GM18861 (cell line): ENCODE results near the gene SERPINB7.

Experiments
- ATAC-seq: cut with Tn5 transposase; IDR thresholded peaks from one replicate; pipeline ENCODE4 v1.9.1; 2021; ENCODE audit not compliant: unreplicated experiment

Gene SERPINB7

DNA sequence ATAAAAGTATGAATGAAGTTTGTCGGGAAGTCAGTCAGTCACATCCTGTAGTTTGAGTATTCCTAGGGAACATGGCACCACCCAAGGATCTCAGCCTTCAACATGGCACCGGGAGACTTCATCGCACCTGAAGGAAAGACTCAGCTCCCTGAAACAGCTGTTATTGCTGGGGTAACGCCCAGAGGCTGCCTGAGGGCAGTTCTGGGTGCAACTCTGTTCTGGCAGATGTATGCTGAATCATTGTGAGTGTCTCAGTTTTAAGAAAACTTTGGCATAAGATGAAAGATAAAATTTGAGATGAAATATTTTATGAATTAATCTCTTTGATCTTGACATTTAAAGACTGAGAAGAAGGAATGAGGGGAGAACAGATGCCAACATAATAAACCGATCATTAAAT is 62.4 kb downstream of the SERPINB7 start:
- ATAC-seq: no peak

- ATAC-seq: peak; percentile 47
Observed at GRCh38 chr18:63843008-63843407, 67.8 kb downstream of the SERPINB7 start.

DNA sequence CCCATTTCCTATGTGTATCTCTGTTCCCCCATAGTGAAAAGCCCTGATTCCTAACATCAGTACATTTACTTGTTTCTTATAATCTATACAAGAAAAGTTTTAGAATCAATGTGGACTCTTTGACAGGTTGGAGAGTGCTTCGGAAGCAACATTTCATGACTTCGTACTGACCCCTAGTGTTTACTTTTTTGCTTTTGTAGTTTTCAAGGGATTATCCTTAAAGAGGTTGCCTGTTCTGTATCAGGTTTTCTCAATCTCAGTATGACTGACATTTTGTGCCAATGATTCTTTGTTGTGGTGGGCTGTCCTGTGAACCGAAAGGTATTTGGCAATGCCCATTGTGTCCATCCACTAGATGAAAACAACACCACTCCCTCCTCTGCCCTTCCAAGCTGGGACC is 69.0 kb downstream of the SERPINB7 start:
- no peak for ATAC-seq

- no peak for ATAC-seq
Observed at GRCh38 chr18:63848159-63848558, 72.9 kb downstream of the SERPINB7 start.

DNA sequence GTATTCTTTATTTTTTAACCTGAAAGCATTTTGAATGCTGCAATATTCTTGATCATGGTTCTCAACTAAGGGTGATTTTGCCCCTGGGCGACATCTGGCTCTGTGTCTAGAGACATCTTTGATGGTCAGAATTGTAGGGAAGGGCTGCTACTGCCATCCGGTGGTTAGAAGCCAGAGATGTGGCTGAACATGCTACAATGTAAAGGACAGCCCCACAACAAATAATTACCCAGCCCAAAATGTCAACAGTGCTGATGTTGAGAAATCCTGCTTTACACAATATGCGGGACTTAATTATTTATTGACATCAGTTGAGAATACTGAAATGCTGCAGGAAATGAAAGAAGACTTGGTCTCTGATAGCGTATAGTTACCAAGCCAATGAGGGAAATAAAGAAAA is 74.8 kb downstream of the SERPINB7 start:
- ATAC-seq: peak; percentile 79

DNA sequence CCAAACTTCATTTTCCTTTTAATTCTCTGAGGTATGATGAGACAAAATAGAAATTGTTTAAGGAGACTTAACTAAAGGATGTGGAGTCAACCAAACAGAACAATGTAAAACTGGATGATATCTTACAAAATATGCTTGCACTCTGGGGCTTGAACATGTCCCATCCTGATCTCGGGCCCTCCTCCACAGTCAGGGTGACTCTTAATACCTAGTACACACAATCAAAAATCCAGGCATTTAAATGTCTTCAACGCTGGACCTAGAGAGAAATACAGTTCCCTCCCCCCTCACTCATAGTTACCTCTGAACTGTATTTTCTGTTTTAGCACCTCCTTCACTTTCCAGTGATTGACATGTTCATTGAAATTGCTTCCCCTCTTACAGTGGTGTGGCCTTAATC is 75.4 kb downstream of the SERPINB7 start:
- no peak for ATAC-seq
